ENCODE data around the gene PCBP3.

DNA sequence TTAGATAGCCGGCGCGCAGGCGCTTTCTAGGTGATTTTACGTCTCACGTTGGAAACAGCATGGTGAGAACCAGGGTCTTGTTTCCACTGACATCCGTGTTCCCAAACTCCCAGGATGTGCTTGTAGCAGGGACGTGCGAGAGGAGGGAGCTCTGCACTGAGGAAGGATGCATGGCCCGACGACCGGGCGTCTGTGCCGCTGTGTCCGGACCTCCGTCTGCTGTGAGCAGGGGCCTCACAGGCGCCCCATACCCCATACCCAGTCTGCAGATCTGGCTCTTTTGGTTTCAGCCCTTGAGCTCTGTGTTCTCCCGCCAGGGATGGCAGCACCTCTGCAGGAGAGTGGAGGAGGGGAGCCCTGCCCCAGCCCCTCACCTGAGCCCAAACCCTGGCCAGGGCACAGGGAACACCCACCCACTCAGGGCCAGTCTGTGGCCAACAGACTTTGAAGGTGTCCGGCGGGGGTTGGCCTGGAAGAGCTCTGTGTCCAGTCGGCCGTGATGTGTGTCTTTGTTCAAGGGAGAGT is 270.9 kb downstream of the PCBP3 start:
- TF ChIP-seq EZH2phosphoT487 (conservative IDR thresholded peaks at IDR 0.05; ENCODE audit: low read length) = no peak
- TF ChIP-seq, protein P1, sequence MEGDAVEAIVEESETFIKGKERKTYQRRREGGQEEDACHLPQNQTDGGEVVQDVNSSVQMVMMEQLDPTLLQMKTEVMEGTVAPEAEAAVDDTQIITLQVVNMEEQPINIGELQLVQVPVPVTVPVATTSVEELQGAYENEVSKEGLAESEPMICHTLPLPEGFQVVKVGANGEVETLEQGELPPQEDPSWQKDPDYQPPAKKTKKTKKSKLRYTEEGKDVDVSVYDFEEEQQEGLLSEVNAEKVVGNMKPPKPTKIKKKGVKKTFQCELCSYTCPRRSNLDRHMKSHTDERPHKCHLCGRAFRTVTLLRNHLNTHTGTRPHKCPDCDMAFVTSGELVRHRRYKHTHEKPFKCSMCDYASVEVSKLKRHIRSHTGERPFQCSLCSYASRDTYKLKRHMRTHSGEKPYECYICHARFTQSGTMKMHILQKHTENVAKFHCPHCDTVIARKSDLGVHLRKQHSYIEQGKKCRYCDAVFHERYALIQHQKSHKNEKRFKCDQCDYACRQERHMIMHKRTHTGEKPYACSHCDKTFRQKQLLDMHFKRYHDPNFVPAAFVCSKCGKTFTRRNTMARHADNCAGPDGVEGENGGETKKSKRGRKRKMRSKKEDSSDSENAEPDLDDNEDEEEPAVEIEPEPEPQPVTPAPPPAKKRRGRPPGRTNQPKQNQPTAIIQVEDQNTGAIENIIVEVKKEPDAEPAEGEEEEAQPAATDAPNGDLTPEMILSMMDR (IDR thresholded peaks at IDR 0.05; ENCODE audit: insufficient read depth, low read length, poor library complexity, severe bottlenecking) = no peak

Measured in SU-DHL-6 (cell line).